OCI-LY7 (cell line): ENCODE measurements around the gene PPFIBP1. TPM values are rescaled to one million over a fixed set of nuclear protein-coding genes. Genes with fewer than 3 reads are reported as not detected.
A peak's percentile ranks its signal among the peaks of the same experiment; 100 is the strongest.
"Not testable (repeated sequence)": the region's sequence is repeated elsewhere in the genome, so short reads cannot be mapped to it uniquely, and the experiment has no call there.

ENCODE experiments used
- BruUV-seq: library from RNA; stranded (reverse); fragments of 400-500 nt; replicated peaks from 2 replicates; lab custom pipeline; 2021; lab: Mats Ljungman, UMichigan
- CTCF ChIA-PET: fragments of 300-600 bp; sonication (Branson Sonifier 250); formaldehyde crosslinking; loops from one replicate; lab custom pipeline; 2022; ENCODE audit warnings: antibody characterized with exemption; ENCODE audit not compliant: unreplicated experiment; lab: Charles Lee
- POLR2A ChIA-PET: fragments of 300-600 bp; sonication (Branson Sonifier 250); formaldehyde crosslinking; loops from one replicate; lab custom pipeline; 2022; ENCODE audit warnings: antibody characterized with exemption; lab: Charles Lee
- DNase-seq: peaks from one replicate; pipeline ENCODE4 v3.0.0-alpha.2; 2015; ENCODE audit warnings: low spot score
- H2AFZ ChIP-seq: fragments of 200-600 bp; sonication (generic), shearing (Covaris generic); 2 replicates; pipeline ENCODE4 v1.6.1; 2014; ENCODE audit warnings: mild to moderate bottlenecking, antibody characterized with exemption, low read length, moderate library complexity
- H3K27ac ChIP-seq: fragments of 200-600 bp; sonication (generic); 2 replicates; pipeline ENCODE4 v1.5.1; 2014; ENCODE audit warnings: mixed run types, low read depth, mild to moderate bottlenecking, moderate library complexity, low read length, inconsistent platforms; ENCODE audit not compliant: poor library complexity, severe bottlenecking
- H3K36me3 ChIP-seq: fragments of 200-600 bp; sonication (generic); 2 replicates; pipeline ENCODE4 v1.6.1; 2014; ENCODE audit warnings: mild to moderate bottlenecking, antibody characterized with exemption, low read length, moderate library complexity, mixed read lengths; ENCODE audit not compliant: insufficient read depth
- H3K4me1 ChIP-seq: fragments of 200-600 bp; sonication (generic); 2 replicates; pipeline ENCODE4 v1.5.1; 2014; ENCODE audit warnings: mild to moderate bottlenecking, low read length; ENCODE audit not compliant: insufficient read depth, poor library complexity, severe bottlenecking
- H3K4me2 ChIP-seq: fragments of 200-600 bp; sonication (generic); 2 replicates; pipeline ENCODE4 v1.6.1; 2014; ENCODE audit warnings: mild to moderate bottlenecking, low read length
- H3K4me3 ChIP-seq: fragments of 200-600 bp; sonication (generic); 2 replicates; pipeline ENCODE4 v1.5.1; 2014; ENCODE audit warnings: mild to moderate bottlenecking, low read depth, low read length; ENCODE audit not compliant: poor library complexity, severe bottlenecking
- H3K79me2 ChIP-seq: fragments of 200-600 bp; sonication (generic); 2 replicates; pipeline ENCODE4 v1.6.1; 2016; ENCODE audit warnings: low read depth, mild to moderate bottlenecking, low read length, moderate library complexity, mixed read lengths; ENCODE audit not compliant: insufficient read depth
- H3K9me2 ChIP-seq: fragments of 200-600 bp; sonication (generic); 2 replicates; pipeline ENCODE4 v1.6.1; 2016; ENCODE audit warnings: mild to moderate bottlenecking, low read length, mixed read lengths; ENCODE audit not compliant: insufficient read depth
- H3K9me3 ChIP-seq: fragments of 200-600 bp; sonication (generic); 2 replicates; pipeline ENCODE4 v1.6.1; 2014; ENCODE audit warnings: mild to moderate bottlenecking, mixed run types, low read length, mixed read lengths
- H4K20me1 ChIP-seq: fragments of 200-600 bp; sonication (generic); 2 replicates; pipeline ENCODE4 v1.6.1; 2014; ENCODE audit warnings: mild to moderate bottlenecking, antibody characterized with exemption, low read length, moderate library complexity, mixed read lengths; ENCODE audit not compliant: insufficient read depth
- EZH2phosphoT487 ChIP-seq: fragments of 200-600 bp; sonication (generic); IDR thresholded peaks from 2 replicates; pipeline ENCODE4 v1.6.1; 2018; ENCODE audit warnings: low read depth, borderline replicate concordance, mild to moderate bottlenecking, mixed run types, antibody characterized with exemption, low read length, moderate library complexity, mixed read lengths
- intact Hi-C: fragments of 100-400 bp; cut with micrococcal nuclease; formaldehyde crosslinking; loops from one replicate; pipeline ENCODE4 v1.10.0; 2022; ENCODE audit not compliant: unreplicated experiment
- total RNA-seq, 2 experiments: library from RNA; depleted of rRNA in 1 of 2; stranded (reverse); fragments of >200 nt in 1 of 2; shearing (Covaris generic) in 1 of 2; gene quantifications; 2 replicates each; pipeline ENCODE4 v1.2.3, GENCODE V29; 2014 to 2022
- TF ChIP-seq, protein P1 (sequence below): fragments of 200-600 bp; sonication (generic); conservative IDR thresholded peaks from 2 replicates; pipeline ENCODE4 v1.5.1; 2014; ENCODE audit warnings: mild to moderate bottlenecking, antibody characterized with exemption, low read length, moderate library complexity, mixed read lengths

Gene PPFIBP1
- total RNA-seq, 2 experiments from 2014 or later: 7.3 to 14.6 TPM

GRCh38 chr12:27539191-27539631 is 15.2 kb downstream of the PPFIBP1 start:
- no peaks in the 10 kb centered on the region for H3K9me3 ChIP-seq
- TF ChIP-seq, protein P1, sequence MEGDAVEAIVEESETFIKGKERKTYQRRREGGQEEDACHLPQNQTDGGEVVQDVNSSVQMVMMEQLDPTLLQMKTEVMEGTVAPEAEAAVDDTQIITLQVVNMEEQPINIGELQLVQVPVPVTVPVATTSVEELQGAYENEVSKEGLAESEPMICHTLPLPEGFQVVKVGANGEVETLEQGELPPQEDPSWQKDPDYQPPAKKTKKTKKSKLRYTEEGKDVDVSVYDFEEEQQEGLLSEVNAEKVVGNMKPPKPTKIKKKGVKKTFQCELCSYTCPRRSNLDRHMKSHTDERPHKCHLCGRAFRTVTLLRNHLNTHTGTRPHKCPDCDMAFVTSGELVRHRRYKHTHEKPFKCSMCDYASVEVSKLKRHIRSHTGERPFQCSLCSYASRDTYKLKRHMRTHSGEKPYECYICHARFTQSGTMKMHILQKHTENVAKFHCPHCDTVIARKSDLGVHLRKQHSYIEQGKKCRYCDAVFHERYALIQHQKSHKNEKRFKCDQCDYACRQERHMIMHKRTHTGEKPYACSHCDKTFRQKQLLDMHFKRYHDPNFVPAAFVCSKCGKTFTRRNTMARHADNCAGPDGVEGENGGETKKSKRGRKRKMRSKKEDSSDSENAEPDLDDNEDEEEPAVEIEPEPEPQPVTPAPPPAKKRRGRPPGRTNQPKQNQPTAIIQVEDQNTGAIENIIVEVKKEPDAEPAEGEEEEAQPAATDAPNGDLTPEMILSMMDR: no peak
- TF ChIP-seq EZH2phosphoT487: no peak
- no peak for DNase-seq
- peak overlapping the region; percentile 72 for H3K4me2 ChIP-seq
- intact Hi-C loops: no loop called here
- H2AFZ ChIP-seq: peak overlapping the region; percentile 57; the same call in 1 of the 2 replicates
- H3K4me3 ChIP-seq: no peak overlapping the region
- peaks cover 21% of the 10 kb centered on the region; the same call in 1 of the 2 replicates for H3K79me2 ChIP-seq
- H3K4me1 ChIP-seq: peaks cover 59% of the 10 kb centered on the region
- no peak overlapping the region for H3K27ac ChIP-seq
- no peaks in the 10 kb centered on the region for H4K20me1 ChIP-seq
- POLR2A ChIA-PET: interaction anchor here (1.0 to 1.5 kb wide), 2 partner anchors 9 to 15 kb away, joined by 3 read pairs; partner anchors contain the start of gene PPFIBP1
- CTCF ChIA-PET: interaction anchor here (0.6 kb wide), 1 partner anchor 17 kb away, joined by 3 read pairs; no protein-coding TSS in a partner anchor
- H3K36me3 ChIP-seq: no peaks in the 10 kb centered on the region
- H3K9me2 ChIP-seq: no peaks in the 10 kb centered on the region
- no TSS peak for BruUV-seq

DNA sequence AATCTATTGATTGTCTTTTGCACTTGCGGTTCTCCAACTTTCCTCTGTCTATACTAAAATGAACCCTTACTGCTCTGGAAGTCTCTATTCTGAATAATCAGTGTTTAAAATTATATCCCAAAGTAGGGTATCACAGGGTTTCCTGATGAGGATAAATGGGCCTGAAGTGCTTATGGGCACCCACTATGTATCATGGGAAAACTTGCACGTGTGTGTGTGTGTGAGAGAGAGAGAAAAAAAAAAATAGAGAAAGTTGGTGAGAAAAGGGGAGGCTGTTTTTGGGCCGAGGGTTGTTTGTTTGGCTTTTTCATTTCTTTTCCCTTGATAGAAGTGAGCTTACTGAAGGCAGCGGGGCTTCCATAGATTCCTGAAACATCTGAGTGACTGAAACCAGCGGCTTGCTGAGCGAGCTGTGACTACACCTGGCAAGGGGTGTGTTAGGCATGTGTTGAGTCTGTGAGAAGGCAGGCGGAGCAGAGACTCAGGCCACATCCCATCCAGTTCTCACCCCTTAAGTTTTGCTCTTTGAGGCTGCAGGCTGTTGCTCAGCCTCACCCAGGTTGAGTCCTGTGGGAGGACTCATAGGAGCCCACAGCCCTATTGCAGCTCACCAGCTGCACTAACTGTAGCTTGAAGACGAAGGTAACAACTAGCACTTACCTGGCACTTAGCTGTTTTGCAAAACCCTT is 17.2 kb downstream of the PPFIBP1 start:
- Histone ChIP-seq H3K4me1 (peaks cover 39% of the 10 kb centered on the region), H2AFZ (no peak overlapping the region), H3K4me2 (peak overlapping the region; percentile 34), H3K27ac (no peak overlapping the region), H3K79me2 (peaks cover 15% of the 10 kb centered on the region; the same call in 1 of the 2 replicates), H3K36me3 (no peaks in the 10 kb centered on the region), H4K20me1 (no peaks in the 10 kb centered on the region), H3K4me3 (no peak overlapping the region), H3K9me3 (no peaks in the 10 kb centered on the region), H3K9me2 (no peaks in the 10 kb centered on the region)
- ChIA-PET CTCF (no interaction called here), POLR2A (interaction anchor here (0.6 to 1.8 kb wide), 6 partner anchors 10 to 622 kb away, joined by 3 to 8 read pairs (median 3); no protein-coding TSS in a partner anchor)
- intact Hi-C loops: no loop called here
- TF ChIP-seq, protein P1: no peak
- no peak for TF ChIP-seq EZH2phosphoT487
- DNase-seq: no peak
- BruUV-seq: no TSS peak

GRCh38 chr12:27542628-27543027 is 18.6 kb downstream of the PPFIBP1 start:
- CTCF ChIA-PET: no interaction called here
- POLR2A ChIA-PET: no interaction called here
- Histone ChIP-seq H3K4me1 (peaks cover 30% of the 10 kb centered on the region), H3K27ac (no peak overlapping the region), H3K4me3 (no peak overlapping the region), H3K9me3 (no peaks in the 10 kb centered on the region), H4K20me1 (no peaks in the 10 kb centered on the region), H3K9me2 (no peaks in the 10 kb centered on the region), H3K79me2 (peaks cover 15% of the 10 kb centered on the region; the same call in 1 of the 2 replicates), H2AFZ (no peak overlapping the region), H3K36me3 (no peaks in the 10 kb centered on the region), H3K4me2 (no peak overlapping the region)
- no peak for DNase-seq
- no TSS peak for BruUV-seq
- no peak for TF ChIP-seq EZH2phosphoT487
- intact Hi-C loops: no loop called here

DNA sequence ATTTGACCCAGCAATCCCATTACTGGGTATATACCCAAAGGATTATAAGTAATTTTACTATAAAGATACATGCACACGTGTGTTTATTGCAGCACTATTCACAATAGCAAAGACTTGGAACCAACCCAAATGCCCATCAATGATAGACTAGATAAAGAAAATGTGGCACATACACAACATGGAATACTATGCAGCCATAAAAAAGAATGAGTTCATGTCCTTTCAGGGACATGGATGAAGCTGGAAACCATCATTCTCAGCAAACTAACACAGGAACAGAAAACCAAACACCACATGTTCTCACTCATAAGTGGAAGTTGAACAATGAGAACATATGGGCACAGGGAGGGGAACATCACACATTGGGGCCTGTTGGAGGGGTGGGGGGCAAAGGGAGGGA is 20.9 kb downstream of the PPFIBP1 start:
- H4K20me1 ChIP-seq, H3K9me3 ChIP-seq, POLR2A ChIA-PET, H2AFZ ChIP-seq, BruUV-seq, H3K9me2 ChIP-seq, H3K4me1 ChIP-seq, CTCF ChIA-PET, H3K27ac ChIP-seq, DNase-seq, H3K36me3 ChIP-seq, H3K4me3 ChIP-seq, H3K4me2 ChIP-seq, intact Hi-C loops: not testable (repeated sequence)
- peaks cover 12% of the 10 kb centered on the region; the same call in 1 of the 2 replicates for H3K79me2 ChIP-seq
